Measurements from ENCODE around the gene SDCBP2. TPM values are rescaled to one million over a fixed set of nuclear protein-coding genes. Genes with fewer than 3 reads are reported as not detected.

The SDCBP2 gene
- total and polyA plus RNA-seq, 2 of the 13 experiments (the other 11 are each of a cell fraction or from before 2014, with no cell fraction given): 1.2 to 2.4 TPM

Other genes with a start within 250 kb of the SDCBP2 start
- gene PSMF1, start 210.5 kb downstream of the SDCBP2 start, total RNA-seq (2016; rRNA removed; fragmentation: Illumina TruSeq; extraction: Trizol): 86.0 and 113 TPM in 2 replicates
- gene PSMF1, start 210.5 kb downstream of the SDCBP2 start, polyA plus RNA-seq (2011; rRNA removed): 82.5 and 90.6 TPM in 2 replicates
- 2.9 and 4.7 TPM in 2 replicates for gene TMEM74B, start 144.2 kb downstream of the SDCBP2 start, total RNA-seq (2016; rRNA removed; fragmentation: Illumina TruSeq; extraction: Trizol)
- 18.4 and 25.0 TPM in 2 replicates for gene TMEM74B, start 144.2 kb downstream of the SDCBP2 start, polyA plus RNA-seq (2011; rRNA removed)
- gene C20orf202, start 125.7 kb downstream of the SDCBP2 start, total RNA-seq (2016; rRNA removed; fragmentation: Illumina TruSeq; extraction: Trizol): 0.20 TPM in 2 replicates
- 0.91 and 1.2 TPM in 2 replicates for gene C20orf202, start 125.7 kb downstream of the SDCBP2 start, polyA plus RNA-seq (2011; rRNA removed)
- not detected in 2 replicates for gene RAD21L1, start 103.1 kb downstream of the SDCBP2 start, total RNA-seq (2016; rRNA removed; fragmentation: Illumina TruSeq; extraction: Trizol)
- gene RAD21L1, start 103.1 kb downstream of the SDCBP2 start, polyA plus RNA-seq (2011; rRNA removed): not detected in 2 replicates
- gene SNPH, start 62.8 kb downstream of the SDCBP2 start, total RNA-seq (2016; rRNA removed; fragmentation: Illumina TruSeq; extraction: Trizol): 0.09 TPM in 1 of 2 replicates, not detected in the other
- not detected in 2 replicates for gene SNPH, start 62.8 kb downstream of the SDCBP2 start, polyA plus RNA-seq (2011; rRNA removed)
- gene FKBP1A, start 63.9 kb upstream of the SDCBP2 start, total RNA-seq (2016; rRNA removed; fragmentation: Illumina TruSeq; extraction: Trizol): 119 and 188 TPM in 2 replicates
- gene FKBP1A, start 63.9 kb upstream of the SDCBP2 start, polyA plus RNA-seq (2011; rRNA removed): 436 and 468 TPM in 2 replicates
- 62.7 and 74.0 TPM in 2 replicates for gene NSFL1C, start 137.7 kb upstream of the SDCBP2 start, total RNA-seq (2016; rRNA removed; fragmentation: Illumina TruSeq; extraction: Trizol)
- gene NSFL1C, start 137.7 kb upstream of the SDCBP2 start, polyA plus RNA-seq (2011; rRNA removed): 22.9 and 31.9 TPM in 2 replicates
- gene SIRPB2, start 162.3 kb upstream of the SDCBP2 start, total RNA-seq (2016; rRNA removed; fragmentation: Illumina TruSeq; extraction: Trizol): not detected in 2 replicates
- gene SIRPB2, start 162.3 kb upstream of the SDCBP2 start, polyA plus RNA-seq (2011; rRNA removed): not detected in 2 replicates
- not detected in 2 replicates for gene SIRPD, start 228.6 kb upstream of the SDCBP2 start, total RNA-seq (2016; rRNA removed; fragmentation: Illumina TruSeq; extraction: Trizol)
- gene SIRPD, start 228.6 kb upstream of the SDCBP2 start, polyA plus RNA-seq (2011; rRNA removed): not detected in 2 replicates